ENCODE measurements around the gene SLC5A9. TPM values are rescaled to one million over a fixed set of nuclear protein-coding genes. Genes with fewer than 3 reads are reported as not detected.
A peak's percentile ranks its signal among the peaks of the same experiment; 100 is the strongest.

SLC5A9 gene
- total RNA-seq, 1 donor from 2014 or later, result not detected

DNA sequence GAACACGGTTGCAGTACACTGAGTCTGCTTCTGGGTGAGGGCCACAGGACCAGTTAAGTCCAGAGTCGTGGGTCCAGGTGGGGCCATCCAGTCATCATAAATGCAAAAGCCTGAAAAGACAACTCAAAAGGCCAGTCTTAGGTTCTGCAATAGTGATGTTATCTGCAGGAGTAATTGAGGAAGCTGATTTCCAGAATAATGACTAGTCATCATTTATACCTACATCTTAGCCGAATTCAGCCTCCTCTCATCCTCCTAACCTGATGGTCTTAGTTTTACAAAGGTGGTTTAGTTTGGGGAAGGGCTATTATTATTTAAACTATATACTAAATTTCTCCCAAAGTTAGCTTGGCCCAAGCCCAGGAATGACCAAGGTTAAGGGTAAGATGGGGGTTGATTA is 23.5 kb upstream of the SLC5A9 start:
- Mint-ChIP-seq H3K4me1 (ENCODE audit: low read depth, unreplicated experiment) (no peaks in the 10 kb centered on the region), H3K9me3 (ENCODE audit: unreplicated experiment) (no peaks in the 10 kb centered on the region), H3K27me3 (ENCODE audit: unreplicated experiment) (no peaks in the 10 kb centered on the region), H3K4me3 (ENCODE audit: unreplicated experiment) (no peak overlapping the region), H3K27ac (ENCODE audit: unreplicated experiment) (no peak overlapping the region), H3K36me3 (ENCODE audit: unreplicated experiment) (no peaks in the 10 kb centered on the region)
- TF ChIP-seq CTCF (IDR thresholded peaks at IDR 0.05; ENCODE audit: partially characterized antibody, unreplicated experiment), result no peak
- no peak for DNase-seq

GRCh38 chr1:48200166-48200900 is 22.2 kb upstream of the SLC5A9 start:
- no peaks in the 10 kb centered on the region for H3K36me3 Mint-ChIP-seq (ENCODE audit: unreplicated experiment)
- DNase-seq, result no peak
- no peak for TF ChIP-seq CTCF (IDR thresholded peaks at IDR 0.05; ENCODE audit: partially characterized antibody, unreplicated experiment)
- no peaks in the 10 kb centered on the region for H3K9me3 Mint-ChIP-seq (ENCODE audit: unreplicated experiment)
- no peaks in the 10 kb centered on the region for H3K4me1 Mint-ChIP-seq (ENCODE audit: low read depth, unreplicated experiment)
- H3K27ac Mint-ChIP-seq (ENCODE audit: unreplicated experiment), result no peak overlapping the region
- H3K4me3 Mint-ChIP-seq (ENCODE audit: unreplicated experiment), result no peak overlapping the region
- no peaks in the 10 kb centered on the region for H3K27me3 Mint-ChIP-seq (ENCODE audit: unreplicated experiment)

DNA sequence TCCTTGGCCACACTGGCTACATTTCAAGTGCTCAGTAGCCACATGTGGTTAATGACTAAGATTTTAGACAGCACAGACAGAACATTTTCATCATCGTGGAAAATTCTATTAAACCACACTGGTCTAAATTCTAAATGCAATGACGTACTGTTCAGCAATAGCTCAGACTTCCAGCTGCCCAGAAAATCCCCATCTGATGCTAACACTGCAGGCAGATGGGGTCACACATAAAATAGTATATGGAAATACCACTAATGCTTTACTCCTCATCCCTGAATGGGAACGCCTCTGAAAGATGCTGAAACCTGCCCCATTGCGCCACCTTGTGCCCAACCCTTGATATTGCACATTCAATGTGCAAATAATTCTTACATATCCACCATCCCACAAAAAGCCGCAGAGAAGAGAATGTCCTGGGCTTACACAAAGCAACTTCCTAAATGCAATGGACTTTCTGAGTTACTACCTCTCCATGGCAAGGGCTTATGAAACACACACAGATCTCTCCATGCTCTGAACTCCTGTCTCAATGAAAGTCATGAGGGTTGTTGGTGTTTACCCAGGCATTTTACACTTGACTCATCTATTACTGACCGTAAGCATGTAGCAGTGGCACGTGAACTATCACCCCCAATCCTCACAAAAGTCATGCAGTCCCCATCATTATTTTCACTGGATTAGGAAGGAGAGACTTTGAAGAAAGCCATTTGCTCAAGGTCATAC is 20.3 kb upstream of the SLC5A9 start:
- H3K27me3 Mint-ChIP-seq (ENCODE audit: unreplicated experiment), result no peaks in the 10 kb centered on the region
- no peaks in the 10 kb centered on the region for H3K36me3 Mint-ChIP-seq (ENCODE audit: unreplicated experiment)
- no peaks in the 10 kb centered on the region for H3K4me1 Mint-ChIP-seq (ENCODE audit: low read depth, unreplicated experiment)
- no peak overlapping the region for H3K27ac Mint-ChIP-seq (ENCODE audit: unreplicated experiment)
- peak; percentile 83 for DNase-seq
- no peaks in the 10 kb centered on the region for H3K9me3 Mint-ChIP-seq (ENCODE audit: unreplicated experiment)
- peak; percentile 86 for TF ChIP-seq CTCF (IDR thresholded peaks at IDR 0.05; ENCODE audit: partially characterized antibody, unreplicated experiment)
- H3K4me3 Mint-ChIP-seq (ENCODE audit: unreplicated experiment), result no peak overlapping the region

GRCh38 chr1:48203287-48203900 is 19.1 kb upstream of the SLC5A9 start:
- Mint-ChIP-seq H3K27me3 (ENCODE audit: unreplicated experiment) (peaks cover 3% of the 10 kb centered on the region), H3K4me1 (ENCODE audit: low read depth, unreplicated experiment) (no peaks in the 10 kb centered on the region), H3K27ac (ENCODE audit: unreplicated experiment) (no peak overlapping the region), H3K9me3 (ENCODE audit: unreplicated experiment) (no peaks in the 10 kb centered on the region), H3K36me3 (ENCODE audit: unreplicated experiment) (no peaks in the 10 kb centered on the region), H3K4me3 (ENCODE audit: unreplicated experiment) (no peak overlapping the region)
- peak; percentile 79 for TF ChIP-seq CTCF (IDR thresholded peaks at IDR 0.05; ENCODE audit: partially characterized antibody, unreplicated experiment)
- no peak for DNase-seq

DNA sequence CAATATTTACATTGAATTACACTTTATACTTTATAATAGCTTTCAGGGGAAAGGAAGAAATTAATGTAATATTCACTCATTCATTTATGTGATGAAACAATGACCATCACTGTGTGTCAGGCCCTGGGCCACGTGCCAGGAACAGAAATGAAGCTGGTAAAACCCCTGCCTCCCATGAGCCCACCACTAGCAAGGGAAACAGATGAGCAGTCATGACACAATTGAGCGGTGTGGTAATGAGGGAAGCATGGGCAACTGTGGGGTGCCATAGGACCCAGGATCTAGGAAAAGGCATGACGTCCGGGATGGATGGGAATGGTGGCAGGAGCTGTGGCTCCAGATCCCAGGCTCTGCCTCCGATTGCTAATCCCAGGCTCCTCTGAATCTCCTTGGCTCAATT is 17.0 kb upstream of the SLC5A9 start:
- TF ChIP-seq CTCF (IDR thresholded peaks at IDR 0.05; ENCODE audit: partially characterized antibody, unreplicated experiment), result no peak
- no peaks in the 10 kb centered on the region for H3K4me1 Mint-ChIP-seq (ENCODE audit: low read depth, unreplicated experiment)
- H3K4me3 Mint-ChIP-seq (ENCODE audit: unreplicated experiment), result no peak overlapping the region
- no peak overlapping the region for H3K27ac Mint-ChIP-seq (ENCODE audit: unreplicated experiment)
- no peaks in the 10 kb centered on the region for H3K36me3 Mint-ChIP-seq (ENCODE audit: unreplicated experiment)
- peaks cover 5% of the 10 kb centered on the region for H3K27me3 Mint-ChIP-seq (ENCODE audit: unreplicated experiment)
- no peak for DNase-seq
- no peaks in the 10 kb centered on the region for H3K9me3 Mint-ChIP-seq (ENCODE audit: unreplicated experiment)

Measured in glutamatergic neuron (in vitro differentiated cells).